Vagina (tissue), 2 donors: ENCODE results near the gene GLO1. TPM values are rescaled to one million over a fixed set of nuclear protein-coding genes. Genes with fewer than 3 reads are reported as not detected.

Source experiments
- DNase-seq, 2 donors: peaks; one replicate each; pipeline ENCODE4 v3.0.0-alpha.2; 2017; ENCODE audit errors: extremely low spot score in 2 of 2
- H3K27ac ChIP-seq: fragments of 200-600 bp; sonication (generic); one replicate; pipeline ENCODE4 v1.5.1; 2019
- H3K27me3 ChIP-seq: fragments of 200-600 bp; sonication (generic); one replicate; pipeline ENCODE4 v1.5.1; 2019
- H3K36me3 ChIP-seq, 2 donors: fragments of 200-600 bp; sonication (generic); one replicate each; pipeline ENCODE4 v1.5.1; 2017 to 2019
- H3K4me1 ChIP-seq: fragments of 200-600 bp; sonication (generic); one replicate; pipeline ENCODE4 v1.5.1; 2019
- H3K4me3 ChIP-seq, 2 donors: fragments of 200-600 bp; sonication (generic); 1 replicate in 1 of 2; 2 replicates in 1 of 2; pipeline ENCODE4 v1.5.1; 2016 to 2019
- H3K9me3 ChIP-seq: fragments of 200-600 bp; sonication (generic); one replicate; pipeline ENCODE4 v1.5.1; 2019
- CTCF ChIP-seq, 3 experiments: fragments of 450-650 bp in 2 of 3; fragments of 200-600 bp in 1 of 3; sonication (generic) in 1 of 3; IDR thresholded peaks; one replicate each; pipeline ENCODE4 v1.5.1; 2017 to 2019; ENCODE audit warnings: antibody characterized with exemption in 3 of 3, mild to moderate bottlenecking in 2 of 3, moderate library complexity in 2 of 3
- POLR2A ChIP-seq, 2 donors: fragments of 450-650 bp; IDR thresholded peaks; one replicate each; pipeline ENCODE4 v1.6.1; 2017; ENCODE audit warnings: antibody characterized with exemption in 2 of 2, mild to moderate bottlenecking in 2 of 2, moderate library complexity in 2 of 2
- POLR2AphosphoS5 ChIP-seq, 2 donors: sonication (generic); formaldehyde crosslinking; IDR thresholded peaks; one replicate each; pipeline ENCODE4 v1.9.0; 2017; ENCODE audit warnings: antibody characterized with exemption in 2 of 2, mild to moderate bottlenecking in 2 of 2, low read depth in 1 of 2; ENCODE audit not compliant: insufficient read depth in 1 of 2
- intact Hi-C: fragments of 100-400 bp; cut with DNase I; formaldehyde crosslinking; loops from one replicate; pipeline ENCODE4 v1.15.1; 2023
- total RNA-seq: library from RNA; depleted of rRNA; stranded (reverse); fragments of >200 nt; gene quantifications from one replicate; pipeline ENCODE4 v1.2.3, GENCODE V29; 2016

GLO1 gene
- total RNA-seq, 1 donor from 2014 or later: 59.7 TPM

GRCh38 chr6:38640216-38640909 lies 62.6 kb downstream of the GLO1 start:
- peak overlapping the region; percentile 71 to 83 for H3K4me3 ChIP-seq
- peak overlapping the region; percentile 84 for H3K27ac ChIP-seq
- H3K4me1 ChIP-seq: peaks cover 23% of the 10 kb centered on the region
- H3K36me3 ChIP-seq: no peaks in the 10 kb centered on the region
- no peak for DNase-seq
- H3K9me3 ChIP-seq: no peaks in the 10 kb centered on the region
- TF ChIP-seq POLR2AphosphoS5 (IDR thresholded peaks at IDR 0.05; ENCODE audit: insufficient read depth in 1 of 2, low read depth in 1 of 2): no peak
- TF ChIP-seq CTCF (IDR thresholded peaks at IDR 0.05): no peak
- no peak for TF ChIP-seq POLR2A (IDR thresholded peaks at IDR 0.05)
- intact Hi-C loops: no loop called here
- no peaks in the 10 kb centered on the region for H3K27me3 ChIP-seq

DNA sequence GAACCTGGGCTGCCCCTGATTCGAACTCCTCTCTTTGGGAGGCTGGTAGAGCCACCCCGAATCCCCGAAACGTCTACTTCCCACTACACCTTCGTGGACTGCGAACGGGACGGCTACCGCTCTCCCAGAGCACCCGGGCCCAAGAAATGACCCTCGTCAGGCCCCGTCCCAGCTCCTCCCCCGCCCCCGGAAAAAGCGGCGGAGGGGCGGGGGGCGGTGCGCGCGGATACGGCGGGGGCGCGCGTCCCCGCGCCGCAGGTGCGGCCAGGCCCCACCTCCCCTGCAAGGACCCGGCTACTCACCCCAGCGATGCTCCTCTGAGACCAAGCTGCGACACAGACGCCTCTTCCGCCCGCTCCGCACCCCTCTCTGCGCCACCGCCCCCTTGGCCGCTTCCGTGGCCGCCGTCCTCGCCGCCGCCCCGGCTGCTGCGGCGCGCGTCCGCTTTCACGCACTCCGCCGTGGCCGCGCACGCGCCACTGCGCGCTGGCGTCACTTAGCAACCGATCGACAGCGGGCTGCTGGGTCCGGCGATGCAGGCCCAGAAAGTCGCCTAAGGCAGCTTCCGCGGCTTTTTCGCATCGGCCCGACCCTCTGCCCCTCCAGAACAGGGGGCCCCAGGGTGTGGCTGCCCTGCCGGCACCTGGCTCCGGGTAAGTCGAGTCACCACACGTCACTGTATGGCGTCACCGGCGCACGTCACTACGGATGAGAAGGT lies 63.3 kb downstream of the GLO1 start, which contains the start of gene BTBD9:
BTBD9 (minus strand) TSS at position 432 of the 718 bp plus-strand sequence.
- peak within 1 kb of the TSS; percentile 71 to 83 for H3K4me3 ChIP-seq
- TF ChIP-seq CTCF (IDR thresholded peaks at IDR 0.05) (no peak), POLR2A (IDR thresholded peaks at IDR 0.05) (peak in 1 of 2 donors; percentile 8), POLR2AphosphoS5 (IDR thresholded peaks at IDR 0.05; ENCODE audit: insufficient read depth in 1 of 2, low read depth in 1 of 2) (peak in 1 of 2 donors; percentile 67)
- no peaks in the 10 kb centered on the region for H3K9me3 ChIP-seq
- peak within 1 kb of the TSS; percentile 84 for H3K27ac ChIP-seq
- H3K36me3 ChIP-seq: no peaks in the 10 kb centered on the region
- peak in 1 of 2 donors; percentile 89 for DNase-seq
- no peaks in the 10 kb centered on the region for H3K27me3 ChIP-seq
- peaks cover 23% of the 10 kb centered on the region for H3K4me1 ChIP-seq
- intact Hi-C loops: no loop called here

- Histone ChIP-seq H3K36me3 (no peaks in the 10 kb centered on the region), H3K27me3 (no peaks in the 10 kb centered on the region), H3K4me3 (peak overlapping the region; percentile 71 to 83), H3K9me3 (no peaks in the 10 kb centered on the region), H3K4me1 (peaks cover 23% of the 10 kb centered on the region), H3K27ac (peak overlapping the region; percentile 84)
- intact Hi-C loops: no loop called here
- TF ChIP-seq POLR2AphosphoS5 (IDR thresholded peaks at IDR 0.05; ENCODE audit: insufficient read depth in 1 of 2, low read depth in 1 of 2) (no peak), POLR2A (IDR thresholded peaks at IDR 0.05) (no peak), CTCF (IDR thresholded peaks at IDR 0.05) (no peak)
- peak in 1 of 2 donors; percentile 89 for DNase-seq
Observed at GRCh38 chr6:38638941-38639497, 63.9 kb downstream of the GLO1 start.

GRCh38 chr6:38637756-38638155 lies 65.2 kb downstream of the GLO1 start:
- no peaks in the 10 kb centered on the region for H3K36me3 ChIP-seq
- no peaks in the 10 kb centered on the region for H3K27me3 ChIP-seq
- intact Hi-C loops: no loop called here
- no peak overlapping the region for H3K4me3 ChIP-seq
- no peak overlapping the region for H3K27ac ChIP-seq
- DNase-seq: no peak
- H3K9me3 ChIP-seq: no peaks in the 10 kb centered on the region
- no peak for TF ChIP-seq CTCF (IDR thresholded peaks at IDR 0.05)
- TF ChIP-seq POLR2A (IDR thresholded peaks at IDR 0.05): no peak
- no peak for TF ChIP-seq POLR2AphosphoS5 (IDR thresholded peaks at IDR 0.05; ENCODE audit: insufficient read depth in 1 of 2, low read depth in 1 of 2)
- H3K4me1 ChIP-seq: peaks cover 23% of the 10 kb centered on the region
